NT2/D1 (cell line): ENCODE data around the gene PDE11A.

Experiments used
- DNase-seq: peaks from one replicate; pipeline ENCODE4 v3.0.0-alpha.2; 2011; ENCODE audit warnings: low read depth, low spot score
- H3K27me3 ChIP-seq: 2 replicates; pipeline ENCODE4 v1.6.0; 2011; ENCODE audit warnings: mild to moderate bottlenecking; ENCODE audit not compliant: insufficient read length, insufficient read depth
- H3K36me3 ChIP-seq: 2 replicates; pipeline ENCODE4 v1.6.1; 2011; ENCODE audit warnings: mild to moderate bottlenecking, low read length, mixed read lengths; ENCODE audit not compliant: insufficient read depth, insufficient read length
- H3K4me1 ChIP-seq: 2 replicates; pipeline ENCODE4 v1.5.1; 2011; ENCODE audit not compliant: insufficient read depth, insufficient read length
- H3K4me3 ChIP-seq: 2 replicates; pipeline ENCODE4 v1.5.1; 2011; ENCODE audit warnings: low read depth; ENCODE audit not compliant: insufficient read length
- H3K9ac ChIP-seq: 2 replicates; pipeline ENCODE4 v1.6.0; 2011; ENCODE audit warnings: low read depth; ENCODE audit not compliant: insufficient read length
- H3K9me3 ChIP-seq: 2 replicates; pipeline ENCODE4 v1.5.1; 2011; ENCODE audit warnings: mild to moderate bottlenecking, low read length; ENCODE audit not compliant: insufficient read depth
- SUZ12 ChIP-seq: IDR thresholded peaks from 2 replicates; pipeline ENCODE4 v1.6.1; 2011; ENCODE audit not compliant: insufficient read length, insufficient read depth; ENCODE audit errors: extremely low read depth
- YY1 ChIP-seq: IDR thresholded peaks from 2 replicates; pipeline ENCODE4 v1.6.1; 2011; ENCODE audit not compliant: insufficient read length, insufficient read depth
- ZNF274 ChIP-seq: IDR thresholded peaks from 2 replicates; pipeline ENCODE4 v1.6.1; 2011; ENCODE audit warnings: mild to moderate bottlenecking, low read depth, low read length

Gene PDE11A

GRCh38 chr2:177610813-177611212 lies 461.8 kb downstream of the PDE11A start:
- Histone ChIP-seq H3K36me3 (no peaks in the 10 kb centered on the region), H3K9me3 (peaks cover 20% of the 10 kb centered on the region), H3K4me1 (no peaks in the 10 kb centered on the region), H3K4me3 (no peak overlapping the region), H3K27me3 (no peaks in the 10 kb centered on the region), H3K9ac (no peak overlapping the region)
- DNase-seq, result no peak
- TF ChIP-seq YY1 (no peak), ZNF274 (no peak), SUZ12 (no peak)

- no peak overlapping the region for H3K4me3 ChIP-seq
- TF ChIP-seq SUZ12 (no peak), ZNF274 (no peak), YY1 (no peak)
- no peak overlapping the region for H3K9ac ChIP-seq
- no peak for DNase-seq
- peaks cover 18% of the 10 kb centered on the region; the same call in 1 of the 2 replicates for H3K9me3 ChIP-seq
- no peaks in the 10 kb centered on the region for H3K27me3 ChIP-seq
- H3K36me3 ChIP-seq, result no peaks in the 10 kb centered on the region
- no peaks in the 10 kb centered on the region for H3K4me1 ChIP-seq
Observed at GRCh38 chr2:177606636-177607035, 465.9 kb downstream of the PDE11A start.

- Histone ChIP-seq H3K36me3 (no peaks in the 10 kb centered on the region), H3K9me3 (peaks cover 8% of the 10 kb centered on the region; the same call in 1 of the 2 replicates), H3K4me3 (no peak overlapping the region), H3K4me1 (no peaks in the 10 kb centered on the region), H3K9ac (no peak overlapping the region), H3K27me3 (no peaks in the 10 kb centered on the region)
- DNase-seq, result peak; percentile 62
- TF ChIP-seq ZNF274, result no peak
- TF ChIP-seq YY1, result no peak
- no peak for TF ChIP-seq SUZ12
Observed at GRCh38 chr2:177604271-177605065, 468.1 kb downstream of the PDE11A start.

GRCh38 chr2:177603768-177604167 lies 468.8 kb downstream of the PDE11A start:
- no peak for DNase-seq
- Histone ChIP-seq H3K27me3 (no peaks in the 10 kb centered on the region), H3K4me3 (no peak overlapping the region), H3K9me3 (0 out of 2 replicates have a peak, but pooled peaks cover under 1% of the 10 kb centered on the region), H3K4me1 (no peaks in the 10 kb centered on the region), H3K9ac (no peak overlapping the region), H3K36me3 (no peaks in the 10 kb centered on the region)
- no peak for TF ChIP-seq YY1
- TF ChIP-seq SUZ12, result no peak
- TF ChIP-seq ZNF274, result no peak

GRCh38 chr2:177603181-177603580 lies 469.4 kb downstream of the PDE11A start:
- Histone ChIP-seq H3K9ac (no peak overlapping the region), H3K36me3 (no peaks in the 10 kb centered on the region), H3K9me3 (no peaks in the 10 kb centered on the region), H3K4me3 (no peak overlapping the region), H3K27me3 (no peaks in the 10 kb centered on the region), H3K4me1 (no peaks in the 10 kb centered on the region)
- no peak for DNase-seq
- TF ChIP-seq SUZ12 (no peak), YY1 (no peak), ZNF274 (no peak)

- no peaks in the 10 kb centered on the region for H3K27me3 ChIP-seq
- TF ChIP-seq ZNF274, result no peak
- TF ChIP-seq SUZ12, result no peak
- TF ChIP-seq YY1, result no peak
- H3K4me3 ChIP-seq, result no peak overlapping the region
- H3K9ac ChIP-seq, result no peak overlapping the region
- H3K4me1 ChIP-seq, result no peaks in the 10 kb centered on the region
- no peaks in the 10 kb centered on the region for H3K36me3 ChIP-seq
- no peaks in the 10 kb centered on the region for H3K9me3 ChIP-seq
- no peak for DNase-seq
Observed at GRCh38 chr2:177602611-177603164, 469.9 kb downstream of the PDE11A start.

- no peaks in the 10 kb centered on the region for H3K9me3 ChIP-seq
- no peak overlapping the region for H3K9ac ChIP-seq
- H3K4me1 ChIP-seq, result no peaks in the 10 kb centered on the region
- no peak for TF ChIP-seq SUZ12
- no peak for TF ChIP-seq ZNF274
- no peak for TF ChIP-seq YY1
- no peaks in the 10 kb centered on the region for H3K27me3 ChIP-seq
- DNase-seq, result no peak
- H3K4me3 ChIP-seq, result no peak overlapping the region
- no peaks in the 10 kb centered on the region for H3K36me3 ChIP-seq
Observed at GRCh38 chr2:177600917-177601316, 471.7 kb downstream of the PDE11A start.
